Calu3 (cell line): Measurements from ENCODE around the gene MACROH2A1. TPM values are rescaled to one million over a fixed set of nuclear protein-coding genes. Genes with fewer than 3 reads are reported as not detected.

Experiments used
- BruUV-seq: library from RNA; stranded (reverse); fragments of 400-500 nt; replicated peaks from 2 replicates; lab custom pipeline; 2021; lab: Mats Ljungman, UMichigan
- CTCF ChIA-PET: fragments of 300-600 bp; sonication (Branson Sonifier 250); formaldehyde crosslinking; loops from one replicate; lab custom pipeline; 2022; ENCODE audit warnings: antibody characterized with exemption; lab: Charles Lee
- DNase-seq: peaks from one replicate; pipeline ENCODE4 v3.0.0; 2022
- H3K27ac Mint-ChIP-seq: one replicate; pipeline ENCODE4 v1.8.0; 2022; ENCODE audit warnings: mixed read lengths; ENCODE audit not compliant: unreplicated experiment
- H3K27me3 Mint-ChIP-seq: one replicate; pipeline ENCODE4 v1.8.0; 2022; ENCODE audit warnings: mixed read lengths; ENCODE audit not compliant: unreplicated experiment
- H3K36me3 Mint-ChIP-seq: one replicate; pipeline ENCODE4 v1.8.0; 2022; ENCODE audit warnings: mild to moderate bottlenecking, moderate library complexity, mixed read lengths; ENCODE audit not compliant: insufficient read depth, unreplicated experiment
- H3K4me1 Mint-ChIP-seq: one replicate; pipeline ENCODE4 v1.8.0; 2022; ENCODE audit warnings: mild to moderate bottlenecking, low read depth, mixed read lengths; ENCODE audit not compliant: unreplicated experiment
- H3K4me3 Mint-ChIP-seq: one replicate; pipeline ENCODE4 v1.8.0; 2022; ENCODE audit warnings: mild to moderate bottlenecking, low read depth, moderate library complexity, mixed read lengths; ENCODE audit not compliant: unreplicated experiment
- H3K9me3 Mint-ChIP-seq: one replicate; pipeline ENCODE4 v1.8.0; 2022; ENCODE audit warnings: low read depth, mixed read lengths; ENCODE audit not compliant: unreplicated experiment
- intact Hi-C: fragments of 100-400 bp; cut with micrococcal nuclease; formaldehyde crosslinking; loops from one replicate; pipeline ENCODE4 v1.10.0; 2022; ENCODE audit not compliant: unreplicated experiment
- total RNA-seq: library from RNA; stranded (reverse); gene quantifications from 2 replicates; pipeline ENCODE4 v1.2.3, GENCODE V29; 2022
- TF ChIP-seq, protein P1 (sequence below): fragments of 200-600 bp; IDR thresholded peaks from one replicate; pipeline ENCODE4 v1.8.0; 2022; ENCODE audit warnings: antibody characterized with exemption; ENCODE audit not compliant: unreplicated experiment

Gene MACROH2A1
- total RNA-seq, 1 experiment from 2014 or later: 368 TPM

DNA sequence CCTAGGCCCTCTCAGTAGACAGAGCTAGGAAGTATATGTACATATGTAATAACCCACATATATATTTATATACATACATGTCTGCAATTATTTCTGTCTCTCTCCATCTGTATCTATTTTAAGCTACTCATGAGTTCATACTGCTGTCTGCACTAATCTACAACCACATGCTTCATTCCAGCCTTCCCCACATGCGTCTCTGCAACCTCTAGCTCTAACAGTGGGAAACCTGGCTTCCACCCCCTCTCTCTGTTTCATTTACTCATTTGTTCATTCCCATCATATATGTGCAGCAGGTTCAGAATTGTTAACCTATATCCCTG is 24.8 kb upstream of the MACROH2A1 start:
- Mint-ChIP-seq H3K27me3 (peaks cover 35% of the 10 kb centered on the region), H3K36me3 (no peaks in the 10 kb centered on the region), H3K4me1 (no peaks in the 10 kb centered on the region), H3K4me3 (no peak overlapping the region), H3K27ac (no peak overlapping the region), H3K9me3 (peaks cover 2% of the 10 kb centered on the region)
- CTCF ChIA-PET: interaction anchor here (0.6 to 1.4 kb wide), 2 partner anchors 68 to 130 kb away, joined by 3 read pairs; no protein-coding TSS in a partner anchor
- no peak for DNase-seq
- BruUV-seq: no TSS peak
- intact Hi-C loops: no loop called here
- TF ChIP-seq, protein P1, sequence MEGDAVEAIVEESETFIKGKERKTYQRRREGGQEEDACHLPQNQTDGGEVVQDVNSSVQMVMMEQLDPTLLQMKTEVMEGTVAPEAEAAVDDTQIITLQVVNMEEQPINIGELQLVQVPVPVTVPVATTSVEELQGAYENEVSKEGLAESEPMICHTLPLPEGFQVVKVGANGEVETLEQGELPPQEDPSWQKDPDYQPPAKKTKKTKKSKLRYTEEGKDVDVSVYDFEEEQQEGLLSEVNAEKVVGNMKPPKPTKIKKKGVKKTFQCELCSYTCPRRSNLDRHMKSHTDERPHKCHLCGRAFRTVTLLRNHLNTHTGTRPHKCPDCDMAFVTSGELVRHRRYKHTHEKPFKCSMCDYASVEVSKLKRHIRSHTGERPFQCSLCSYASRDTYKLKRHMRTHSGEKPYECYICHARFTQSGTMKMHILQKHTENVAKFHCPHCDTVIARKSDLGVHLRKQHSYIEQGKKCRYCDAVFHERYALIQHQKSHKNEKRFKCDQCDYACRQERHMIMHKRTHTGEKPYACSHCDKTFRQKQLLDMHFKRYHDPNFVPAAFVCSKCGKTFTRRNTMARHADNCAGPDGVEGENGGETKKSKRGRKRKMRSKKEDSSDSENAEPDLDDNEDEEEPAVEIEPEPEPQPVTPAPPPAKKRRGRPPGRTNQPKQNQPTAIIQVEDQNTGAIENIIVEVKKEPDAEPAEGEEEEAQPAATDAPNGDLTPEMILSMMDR: no peak

GRCh38 chr5:135423146-135423845 is 24.3 kb upstream of the MACROH2A1 start:
- no peak overlapping the region for H3K4me3 Mint-ChIP-seq
- H3K27ac Mint-ChIP-seq: no peak overlapping the region
- no peak for DNase-seq
- TF ChIP-seq, protein P1: no peak
- H3K4me1 Mint-ChIP-seq: no peaks in the 10 kb centered on the region
- peaks cover 35% of the 10 kb centered on the region for H3K27me3 Mint-ChIP-seq
- H3K9me3 Mint-ChIP-seq: peaks cover 2% of the 10 kb centered on the region
- H3K36me3 Mint-ChIP-seq: no peaks in the 10 kb centered on the region
- BruUV-seq: no TSS peak
- CTCF ChIA-PET: interaction anchor here (1.4 kb wide), 1 partner anchor 130 kb away, joined by 3 read pairs; no protein-coding TSS in a partner anchor
- intact Hi-C loops: no loop called here

- Mint-ChIP-seq H3K4me1 (no peaks in the 10 kb centered on the region), H3K4me3 (no peak overlapping the region), H3K27me3 (peaks cover 40% of the 10 kb centered on the region), H3K36me3 (no peaks in the 10 kb centered on the region), H3K27ac (no peak overlapping the region), H3K9me3 (no peaks in the 10 kb centered on the region)
- TF ChIP-seq, protein P1: no peak
- intact Hi-C loops: no loop called here
- CTCF ChIA-PET: interaction anchor here (0.5 kb wide), 1 partner anchor 821 kb away, joined by 4 read pairs; no protein-coding TSS in a partner anchor
- no TSS peak for BruUV-seq
- no peak for DNase-seq
Measured at GRCh38 chr5:135422419-135422818, 23.4 kb upstream of the MACROH2A1 start.

- no peaks in the 10 kb centered on the region for H3K4me1 Mint-ChIP-seq
- H3K27me3 Mint-ChIP-seq: peaks cover 57% of the 10 kb centered on the region
- intact Hi-C loops: no loop called here
- no peak overlapping the region for H3K4me3 Mint-ChIP-seq
- no peak for DNase-seq
- no TSS peak for BruUV-seq
- H3K27ac Mint-ChIP-seq: no peak overlapping the region
- CTCF ChIA-PET: no interaction called here
- no peaks in the 10 kb centered on the region for H3K9me3 Mint-ChIP-seq
- no peaks in the 10 kb centered on the region for H3K36me3 Mint-ChIP-seq
- TF ChIP-seq, protein P1: no peak
Measured at GRCh38 chr5:135417083-135417482, 18.1 kb upstream of the MACROH2A1 start.
